ENCODE results near the gene REV1. TPM values are rescaled to one million over a fixed set of nuclear protein-coding genes. Genes with fewer than 3 reads are reported as not detected.

REV1 gene
- total and polyA plus RNA-seq, 2 of the 4 experiments (the other 2 are of a cell fraction): 13.4 to 30.1 TPM

- Histone ChIP-seq H3K4me2 (ENCODE audit: low read depth, low read length) (no peak overlapping the region), H3K23ac (ENCODE audit: low read depth, low read length) (no peak overlapping the region), H2BK5ac (ENCODE audit: low read depth, low read length, poor library complexity, severe bottlenecking) (no peak overlapping the region), H3K14ac (replicated peaks; ENCODE audit: low read depth, low read length) (no peak overlapping the region), H3K4ac (ENCODE audit: low read depth, low read length) (no peak overlapping the region), H3K79me1 (ENCODE audit: low read depth in 1 of 2, low read length in 2 of 2) (peaks cover 5 to 23% of the 10 kb centered on the region in 2 experiments; a peak in 3 of 4 replicates), H4K91ac (ENCODE audit: insufficient read depth, low read depth, low read length) (no peak overlapping the region), H3K18ac (ENCODE audit: low read depth, low read length) (no peak overlapping the region), H3K9me1 (ENCODE audit: insufficient read depth, low read length) (peaks cover 11% of the 10 kb centered on the region), H2BK120ac (ENCODE audit: low read depth, low read length) (no peak overlapping the region), H2AFZ (replicated peaks; ENCODE audit: low read length, poor library complexity) (no peak overlapping the region), H2BK20ac (ENCODE audit: low read depth, low read length) (no peak overlapping the region), H2BK15ac (ENCODE audit: low read depth, low read length) (no peak overlapping the region), H4K8ac (ENCODE audit: low read depth in 2 of 2, low read length in 2 of 2) (no peak overlapping the region), H3K9ac (ENCODE audit: low read depth, low read length) (no peak overlapping the region), H3K56ac (ENCODE audit: extremely low read depth, insufficient read depth, low read length) (no peak overlapping the region), H3K36me3 (ENCODE audit: control insufficient read depth, insufficient read depth, low read length) (peaks cover 30% of the 10 kb centered on the region), H3K4me1 (ENCODE audit: control insufficient read depth, insufficient read depth, low read length) (peaks cover 11% of the 10 kb centered on the region), H4K20me1 (ENCODE audit: insufficient read depth, low read length) (peaks cover 6% of the 10 kb centered on the region; the same call in 1 of the 2 replicates), H2AK9ac (replicated peaks; ENCODE audit: low read depth, low read length, poor library complexity) (no peak overlapping the region), H3K27me3 (ENCODE audit: control insufficient read depth, insufficient read depth, low read length) (no peaks in the 10 kb centered on the region), H2AK5ac (ENCODE audit: low read depth, low read length) (no peak overlapping the region), H4K5ac (ENCODE audit: low read depth, low read length) (no peak overlapping the region), H3K4me3 (ENCODE audit: insufficient read depth, low read depth, low read length) (no peak overlapping the region), H3K9me3 (ENCODE audit: control insufficient read depth, insufficient read depth, low read length) (no peaks in the 10 kb centered on the region), H3K27ac (ENCODE audit: insufficient read depth, low read length) (no peak overlapping the region)
- no peak for ATAC-seq (ENCODE audit: low read depth)
- ChIA-PET POLR2A (ENCODE audit: unreplicated experiment) (no interaction called here), CTCF (no interaction called here)
- DNase-seq: no peak
- in situ Hi-C loops (cut with MboI; ENCODE audit: low sequenced_read_pairs): no loop called here
- dilution Hi-C loops (cut with HindIII; ENCODE audit: low sequenced_read_pairs, unreplicated experiment): no loop called here
- BruUV-seq (replicated peaks): no TSS peak
- TF ChIP-seq USF2 (IDR thresholded peaks at IDR 0.05; ENCODE audit: low read depth, low read length) (no peak), BHLHE40 (IDR thresholded peaks at IDR 0.05; ENCODE audit: low read depth, low read length) (no peak), RAD21 (IDR thresholded peaks at IDR 0.05; ENCODE audit: low read length) (no peak)
- intact Hi-C loops (cut with micrococcal nuclease): no loop called here
- WGBS, 2 experiments (ENCODE audit: extremely low coverage in 2 of 2, insufficient read length in 1 of 2): no CpG with 5 or more reads among the region's 3 CpGs
Observed at GRCh38 chr2:99417396-99417795, 72.4 kb downstream of the REV1 start.
